ENCODE results near the gene APOO. TPM values are rescaled to one million over a fixed set of nuclear protein-coding genes. Genes with fewer than 3 reads are reported as not detected.

APOO gene
- total RNA-seq, 6 experiments from 2014 or later: 20.8 to 28.1 (median 23.3) TPM

GRCh38 chrX:23945206-23945605 lies 37.5 kb upstream of the APOO start:
- H3K4me3 Mint-ChIP-seq: no peak overlapping the region
- H3K27me3 Mint-ChIP-seq (ENCODE audit: insufficient read depth): peaks cover 5% of the 10 kb centered on the region
- no peak for DNase-seq
- no peak overlapping the region for H3K27ac Mint-ChIP-seq
- TF ChIP-seq CTCF (IDR thresholded peaks at IDR 0.05): no peak
- H3K9me3 Mint-ChIP-seq: no peaks in the 10 kb centered on the region
- no peaks in the 10 kb centered on the region for H3K4me1 Mint-ChIP-seq (ENCODE audit: low read depth)
- H3K36me3 Mint-ChIP-seq (ENCODE audit: low read depth): no peaks in the 10 kb centered on the region

- Mint-ChIP-seq H3K27me3 (ENCODE audit: insufficient read depth) (peaks cover 5% of the 10 kb centered on the region), H3K4me3 (no peak overlapping the region), H3K4me1 (ENCODE audit: low read depth) (no peaks in the 10 kb centered on the region), H3K9me3 (no peaks in the 10 kb centered on the region), H3K36me3 (ENCODE audit: low read depth) (no peaks in the 10 kb centered on the region), H3K27ac (no peak overlapping the region)
- DNase-seq: no peak
- no peak for TF ChIP-seq CTCF (IDR thresholded peaks at IDR 0.05)
Observed at GRCh38 chrX:23944234-23944633, 36.5 kb upstream of the APOO start.

GRCh38 chrX:23939203-23939602 lies 31.5 kb upstream of the APOO start:
- Mint-ChIP-seq H3K4me1 (ENCODE audit: low read depth) (no peaks in the 10 kb centered on the region; the same call in 1 of the 2 replicates), H3K27me3 (ENCODE audit: insufficient read depth) (no peaks in the 10 kb centered on the region; the same call in 1 of the 2 replicates), H3K9me3 (no peaks in the 10 kb centered on the region)

GRCh38 chrX:23938690-23939089 lies 31.0 kb upstream of the APOO start:
- DNase-seq: no peak
- Mint-ChIP-seq H3K27me3 (ENCODE audit: insufficient read depth) (no peaks in the 10 kb centered on the region; the same call in 1 of the 2 replicates), H3K4me1 (ENCODE audit: low read depth) (no peaks in the 10 kb centered on the region; the same call in 1 of the 2 replicates), H3K4me3 (no peak overlapping the region), H3K27ac (no peak overlapping the region), H3K9me3 (no peaks in the 10 kb centered on the region), H3K36me3 (ENCODE audit: low read depth) (no peaks in the 10 kb centered on the region)
- no peak for TF ChIP-seq CTCF (IDR thresholded peaks at IDR 0.05)

More at GRCh38 chrX:23939203-23939602, 31.5 kb upstream of the APOO start:
- TF ChIP-seq CTCF (IDR thresholded peaks at IDR 0.05): no peak
- Mint-ChIP-seq H3K4me3 (no peak overlapping the region), H3K36me3 (ENCODE audit: low read depth) (no peaks in the 10 kb centered on the region), H3K27ac (no peak overlapping the region)
- no peak for DNase-seq

GRCh38 chrX:23937100-23937499 lies 29.4 kb upstream of the APOO start:
- Mint-ChIP-seq H3K4me1 (ENCODE audit: low read depth) (no peaks in the 10 kb centered on the region; the same call in 1 of the 2 replicates), H3K9me3 (no peaks in the 10 kb centered on the region), H3K36me3 (ENCODE audit: low read depth) (no peaks in the 10 kb centered on the region), H3K27ac (no peak overlapping the region), H3K4me3 (no peak overlapping the region), H3K27me3 (ENCODE audit: insufficient read depth) (no peaks in the 10 kb centered on the region)
- no peak for DNase-seq
- TF ChIP-seq CTCF (IDR thresholded peaks at IDR 0.05): no peak

- Mint-ChIP-seq H3K27me3 (ENCODE audit: insufficient read depth) (no peaks in the 10 kb centered on the region), H3K4me1 (ENCODE audit: low read depth) (peaks cover 2% of the 10 kb centered on the region), H3K36me3 (ENCODE audit: low read depth) (no peaks in the 10 kb centered on the region), H3K4me3 (no peak overlapping the region), H3K9me3 (no peaks in the 10 kb centered on the region), H3K27ac (no peak overlapping the region)
- DNase-seq: no peak
- no peak for TF ChIP-seq CTCF (IDR thresholded peaks at IDR 0.05)
Observed at GRCh38 chrX:23936180-23936579, 28.4 kb upstream of the APOO start.

Measured in HFFc6 (cell line).